GM20000 (cell line): ENCODE measurements around the gene HLA-DRB1.
A peak's percentile ranks its signal among the peaks of the same experiment; 100 is the strongest.

Experiments used
- DNase-seq: peaks from one replicate; pipeline ENCODE4 v3.0.0; 2012; ENCODE audit warnings: low spot score
- TF ChIP-seq, protein P1 (sequence below): IDR thresholded peaks from 2 replicates; pipeline ENCODE4 v1.5.1; 2012; ENCODE audit warnings: mild to moderate bottlenecking, control low read depth; ENCODE audit errors: extremely low read depth, missing control alignments

The HLA-DRB1 gene

GRCh38 chr6:32627249-32627648, 37.6 kb upstream of the HLA-DRB1 start:
- TF ChIP-seq, protein P1, sequence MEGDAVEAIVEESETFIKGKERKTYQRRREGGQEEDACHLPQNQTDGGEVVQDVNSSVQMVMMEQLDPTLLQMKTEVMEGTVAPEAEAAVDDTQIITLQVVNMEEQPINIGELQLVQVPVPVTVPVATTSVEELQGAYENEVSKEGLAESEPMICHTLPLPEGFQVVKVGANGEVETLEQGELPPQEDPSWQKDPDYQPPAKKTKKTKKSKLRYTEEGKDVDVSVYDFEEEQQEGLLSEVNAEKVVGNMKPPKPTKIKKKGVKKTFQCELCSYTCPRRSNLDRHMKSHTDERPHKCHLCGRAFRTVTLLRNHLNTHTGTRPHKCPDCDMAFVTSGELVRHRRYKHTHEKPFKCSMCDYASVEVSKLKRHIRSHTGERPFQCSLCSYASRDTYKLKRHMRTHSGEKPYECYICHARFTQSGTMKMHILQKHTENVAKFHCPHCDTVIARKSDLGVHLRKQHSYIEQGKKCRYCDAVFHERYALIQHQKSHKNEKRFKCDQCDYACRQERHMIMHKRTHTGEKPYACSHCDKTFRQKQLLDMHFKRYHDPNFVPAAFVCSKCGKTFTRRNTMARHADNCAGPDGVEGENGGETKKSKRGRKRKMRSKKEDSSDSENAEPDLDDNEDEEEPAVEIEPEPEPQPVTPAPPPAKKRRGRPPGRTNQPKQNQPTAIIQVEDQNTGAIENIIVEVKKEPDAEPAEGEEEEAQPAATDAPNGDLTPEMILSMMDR = no peak
- no peak for DNase-seq

GRCh38 chr6:32625137-32625536, 35.5 kb upstream of the HLA-DRB1 start:
- TF ChIP-seq, protein P1 = no peak
- no peak for DNase-seq

DNA sequence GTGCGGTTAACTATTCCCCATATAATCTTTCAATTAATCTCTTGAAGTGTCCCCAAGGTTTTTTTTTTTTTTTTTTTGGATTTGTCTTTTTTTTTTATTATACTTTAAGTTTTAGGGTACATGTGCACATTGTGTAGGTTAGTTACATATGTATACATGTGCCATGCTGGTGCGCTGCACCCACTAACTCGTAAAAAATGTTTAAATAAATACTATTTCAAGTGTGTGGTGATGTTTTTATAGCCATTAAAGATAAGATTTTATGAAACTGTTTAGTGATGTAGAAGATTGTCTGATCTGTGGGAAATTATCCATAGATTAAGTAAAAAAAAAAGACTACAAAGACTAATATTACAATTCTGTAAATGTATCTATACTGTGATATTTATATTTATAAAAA, 34.9 kb upstream of the HLA-DRB1 start:
- TF ChIP-seq, protein P1 = no peak

GRCh38 chr6:32623693-32624092, 34.0 kb upstream of the HLA-DRB1 start:
- no peak for DNase-seq

More for the DNA sequence above, 34.9 kb upstream of the HLA-DRB1 start:
- no peak for DNase-seq

GRCh38 chr6:32622545-32623401, 33.1 kb upstream of the HLA-DRB1 start:
- DNase-seq = peak; percentile 38
- TF ChIP-seq, protein P1 = no peak

More at GRCh38 chr6:32623693-32624092, 34.0 kb upstream of the HLA-DRB1 start:
- TF ChIP-seq, protein P1 = no peak

DNA sequence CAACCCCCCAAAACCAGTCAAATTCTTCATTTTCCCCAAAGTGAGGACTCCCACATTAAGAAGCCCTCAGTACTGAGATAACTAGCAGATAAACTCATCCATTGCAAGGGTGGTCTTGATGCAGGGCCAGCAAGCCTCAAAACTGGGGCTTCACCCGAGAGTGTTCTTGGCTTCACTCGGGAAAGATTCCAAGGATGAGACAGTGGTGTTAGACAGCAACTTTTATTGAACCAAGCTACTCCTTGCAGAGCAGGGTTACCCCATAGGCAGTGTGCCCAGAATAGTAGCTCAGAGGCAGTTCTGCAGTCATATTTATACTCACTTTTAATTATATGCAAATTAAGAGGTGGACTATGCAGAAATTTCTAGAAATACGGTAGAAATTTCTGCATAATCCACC, 31.7 kb upstream of the HLA-DRB1 start:
- TF ChIP-seq, protein P1 = no peak
- no peak for DNase-seq

GRCh38 chr6:32617751-32618150, 28.1 kb upstream of the HLA-DRB1 start:
- no peak for DNase-seq
- TF ChIP-seq, protein P1 = no peak
